SU-DHL-6 (cell line): ENCODE data around the gene SHC3.

Experiments used
- H2AFZ ChIP-seq: fragments of 200-600 bp; sonication (generic); 2 replicates; pipeline ENCODE4 v1.6.1; 2014; ENCODE audit warnings: low read depth, mild to moderate bottlenecking, moderate library complexity, mixed read lengths, antibody characterized with exemption, low read length; ENCODE audit not compliant: severe bottlenecking
- H3F3A ChIP-seq: fragments of 200-600 bp; shearing (Covaris generic); 2 replicates; pipeline ENCODE4 v1.6.0; 2016; ENCODE audit warnings: antibody characterized with exemption, mild to moderate bottlenecking; ENCODE audit not compliant: insufficient read depth
- H3K27ac ChIP-seq: fragments of 200-600 bp; sonication (generic); 2 replicates; pipeline ENCODE4 v1.5.1; 2016; ENCODE audit warnings: low read depth, mild to moderate bottlenecking, low read length, moderate library complexity, mixed read lengths
- H3K27me3 ChIP-seq: fragments of 200-600 bp; sonication (generic), shearing (Covaris generic); 2 replicates; pipeline ENCODE4 v1.6.0; 2014; ENCODE audit warnings: mild to moderate bottlenecking, low read length
- H3K36me3 ChIP-seq: fragments of 200-600 bp; sonication (generic); 2 replicates; pipeline ENCODE4 v1.6.1; 2014; ENCODE audit warnings: mild to moderate bottlenecking, low read length, mixed read lengths
- H3K4me2 ChIP-seq: fragments of 300-600, 200-600 bp; shearing (Covaris generic), sonication (generic); 2 replicates; pipeline ENCODE4 v1.6.0; 2014; ENCODE audit warnings: low read length, low read depth, mild to moderate bottlenecking; ENCODE audit not compliant: poor library complexity, severe bottlenecking
- H3K4me3 ChIP-seq: fragments of 200-600 bp; sonication (generic); 2 replicates; pipeline ENCODE4 v1.5.1; 2014; ENCODE audit warnings: antibody characterized with exemption, low read length, mild to moderate bottlenecking, mixed read lengths; ENCODE audit not compliant: insufficient read depth, poor library complexity, severe bottlenecking
- H3K79me2 ChIP-seq: fragments of 200-600 bp; sonication (generic); 2 replicates; pipeline ENCODE4 v1.6.1; 2014; ENCODE audit warnings: mild to moderate bottlenecking, low read length, moderate library complexity; ENCODE audit not compliant: insufficient read depth
- H3K9ac ChIP-seq: fragments of 200-600 bp; sonication (generic); 2 replicates; pipeline ENCODE4 v1.7.0; 2014; ENCODE audit warnings: mild to moderate bottlenecking, low read length
- H3K9me2 ChIP-seq: fragments of 200-600 bp; sonication (generic); replicated peaks from 2 replicates; pipeline ENCODE4 v1.6.1; 2014; ENCODE audit warnings: low read length; ENCODE audit not compliant: insufficient read depth
- H3K9me3 ChIP-seq: fragments of 200-600 bp; sonication (generic); 2 replicates; pipeline ENCODE4 v1.6.1; 2014; ENCODE audit warnings: low read length, mixed read lengths; ENCODE audit not compliant: insufficient read depth
- H4K20me1 ChIP-seq: fragments of 200-600 bp; sonication (generic); 2 replicates; pipeline ENCODE4 v1.6.1; 2014; ENCODE audit warnings: low read depth, mild to moderate bottlenecking, antibody characterized with exemption, low read length, moderate library complexity, mixed read lengths
- EZH2phosphoT487 ChIP-seq: fragments of 200-600 bp; sonication (generic), shearing (Covaris generic); conservative IDR thresholded peaks from 2 replicates; pipeline ENCODE4 v1.6.1; 2018; ENCODE audit warnings: mild to moderate bottlenecking, antibody characterized with exemption, low read length, moderate library complexity, mixed read lengths
- TF ChIP-seq, protein P1 (sequence below): fragments of 200-600 bp; sonication (generic); IDR thresholded peaks from one replicate; pipeline ENCODE4 v1.5.1; 2017; ENCODE audit warnings: antibody characterized with exemption, mild to moderate bottlenecking, low read length, moderate library complexity; ENCODE audit not compliant: insufficient read depth, poor library complexity, severe bottlenecking

The SHC3 gene

DNA sequence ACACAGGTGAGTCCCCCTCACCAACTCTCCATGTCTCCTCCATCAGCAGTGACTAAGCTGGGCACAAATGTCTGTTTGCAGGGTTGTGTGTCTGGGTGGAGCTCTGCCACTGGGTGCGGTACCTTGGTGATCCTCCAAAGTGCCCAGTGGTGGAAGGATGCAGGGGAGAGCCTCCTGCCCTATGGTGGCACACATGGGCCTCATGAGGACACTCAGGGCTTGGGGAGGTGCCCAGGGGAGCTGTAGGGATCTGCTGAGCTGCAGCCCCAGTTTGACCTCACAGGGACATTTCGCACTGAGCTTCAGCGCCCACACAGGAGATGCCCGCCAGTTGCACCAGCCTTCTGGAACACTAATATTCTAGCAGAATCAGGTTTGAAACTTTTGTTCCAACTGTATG, 157.9 kb downstream of the SHC3 start:
- Histone ChIP-seq H3K9me2 (no peaks in the 10 kb centered on the region), H3K36me3 (no peaks in the 10 kb centered on the region), H3K4me2 (no peak overlapping the region), H3K9ac (no peak overlapping the region), H3K9me3 (no peaks in the 10 kb centered on the region), H3K27ac (no peak overlapping the region), H3K4me3 (no peak overlapping the region), H3K27me3 (no peaks in the 10 kb centered on the region), H3F3A (no peaks in the 10 kb centered on the region), H2AFZ (no peak overlapping the region), H4K20me1 (no peaks in the 10 kb centered on the region), H3K79me2 (no peaks in the 10 kb centered on the region)
- TF ChIP-seq EZH2phosphoT487 = no peak
- TF ChIP-seq, protein P1, sequence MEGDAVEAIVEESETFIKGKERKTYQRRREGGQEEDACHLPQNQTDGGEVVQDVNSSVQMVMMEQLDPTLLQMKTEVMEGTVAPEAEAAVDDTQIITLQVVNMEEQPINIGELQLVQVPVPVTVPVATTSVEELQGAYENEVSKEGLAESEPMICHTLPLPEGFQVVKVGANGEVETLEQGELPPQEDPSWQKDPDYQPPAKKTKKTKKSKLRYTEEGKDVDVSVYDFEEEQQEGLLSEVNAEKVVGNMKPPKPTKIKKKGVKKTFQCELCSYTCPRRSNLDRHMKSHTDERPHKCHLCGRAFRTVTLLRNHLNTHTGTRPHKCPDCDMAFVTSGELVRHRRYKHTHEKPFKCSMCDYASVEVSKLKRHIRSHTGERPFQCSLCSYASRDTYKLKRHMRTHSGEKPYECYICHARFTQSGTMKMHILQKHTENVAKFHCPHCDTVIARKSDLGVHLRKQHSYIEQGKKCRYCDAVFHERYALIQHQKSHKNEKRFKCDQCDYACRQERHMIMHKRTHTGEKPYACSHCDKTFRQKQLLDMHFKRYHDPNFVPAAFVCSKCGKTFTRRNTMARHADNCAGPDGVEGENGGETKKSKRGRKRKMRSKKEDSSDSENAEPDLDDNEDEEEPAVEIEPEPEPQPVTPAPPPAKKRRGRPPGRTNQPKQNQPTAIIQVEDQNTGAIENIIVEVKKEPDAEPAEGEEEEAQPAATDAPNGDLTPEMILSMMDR = no peak

DNA sequence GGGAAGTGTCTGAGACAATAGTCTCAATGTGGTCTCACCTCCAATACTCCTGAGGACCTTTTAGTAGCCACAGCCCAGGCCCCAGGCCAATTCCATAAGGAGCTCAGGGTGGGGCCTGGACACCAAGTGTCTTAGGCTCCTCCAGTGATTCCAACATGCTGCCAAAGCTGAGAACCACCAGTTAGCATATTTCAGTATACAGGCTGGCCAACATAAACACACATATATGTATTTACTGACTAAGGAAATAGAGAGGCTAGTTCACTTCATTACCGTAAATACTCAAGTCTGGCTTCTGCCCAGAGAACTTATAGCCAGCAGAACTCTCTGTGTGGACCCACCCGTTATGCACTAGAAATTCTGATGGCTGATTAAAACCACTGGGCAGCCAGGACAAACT, 163.3 kb downstream of the SHC3 start:
- no peaks in the 10 kb centered on the region for H3K9me3 ChIP-seq
- H4K20me1 ChIP-seq = no peaks in the 10 kb centered on the region
- H3K79me2 ChIP-seq = no peaks in the 10 kb centered on the region
- H3F3A ChIP-seq = no peaks in the 10 kb centered on the region
- H3K9ac ChIP-seq = no peak overlapping the region
- no peak overlapping the region for H2AFZ ChIP-seq
- TF ChIP-seq, protein P1 = no peak
- no peak for TF ChIP-seq EZH2phosphoT487
- H3K27me3 ChIP-seq = no peaks in the 10 kb centered on the region
- H3K36me3 ChIP-seq = no peaks in the 10 kb centered on the region
- H3K9me2 ChIP-seq = no peaks in the 10 kb centered on the region
- no peak overlapping the region for H3K4me2 ChIP-seq
- H3K4me3 ChIP-seq = no peak overlapping the region
- no peak overlapping the region for H3K27ac ChIP-seq

DNA sequence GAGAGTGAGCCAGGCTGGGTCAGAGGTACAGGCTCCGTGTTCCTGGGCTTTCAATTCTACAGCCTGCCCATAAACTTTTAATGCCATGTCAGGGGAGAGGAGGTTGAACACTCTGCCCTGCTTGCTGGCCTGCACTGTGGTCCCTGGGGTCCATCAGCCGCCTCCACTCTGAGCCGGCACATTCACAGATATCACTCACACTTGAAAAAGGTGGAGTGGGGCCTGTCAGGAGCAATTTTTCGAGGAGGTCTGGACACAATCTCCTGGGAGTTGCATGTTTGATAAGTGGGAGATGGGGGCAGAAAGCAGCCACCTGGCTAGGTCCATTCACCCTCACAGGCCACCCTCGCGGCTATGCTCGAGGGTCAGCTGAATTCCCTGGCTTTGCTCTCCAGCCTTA, 164.5 kb downstream of the SHC3 start:
- no peak overlapping the region for H3K4me3 ChIP-seq
- H3K27ac ChIP-seq = no peak overlapping the region
- TF ChIP-seq EZH2phosphoT487 = no peak
- TF ChIP-seq, protein P1 = no peak
- no peaks in the 10 kb centered on the region for H4K20me1 ChIP-seq
- no peaks in the 10 kb centered on the region for H3K36me3 ChIP-seq
- H2AFZ ChIP-seq = no peak overlapping the region
- no peak overlapping the region for H3K9ac ChIP-seq
- no peak overlapping the region for H3K4me2 ChIP-seq
- no peaks in the 10 kb centered on the region for H3K9me2 ChIP-seq
- no peaks in the 10 kb centered on the region for H3K27me3 ChIP-seq
- no peaks in the 10 kb centered on the region for H3F3A ChIP-seq
- H3K79me2 ChIP-seq = no peaks in the 10 kb centered on the region
- no peaks in the 10 kb centered on the region for H3K9me3 ChIP-seq

DNA sequence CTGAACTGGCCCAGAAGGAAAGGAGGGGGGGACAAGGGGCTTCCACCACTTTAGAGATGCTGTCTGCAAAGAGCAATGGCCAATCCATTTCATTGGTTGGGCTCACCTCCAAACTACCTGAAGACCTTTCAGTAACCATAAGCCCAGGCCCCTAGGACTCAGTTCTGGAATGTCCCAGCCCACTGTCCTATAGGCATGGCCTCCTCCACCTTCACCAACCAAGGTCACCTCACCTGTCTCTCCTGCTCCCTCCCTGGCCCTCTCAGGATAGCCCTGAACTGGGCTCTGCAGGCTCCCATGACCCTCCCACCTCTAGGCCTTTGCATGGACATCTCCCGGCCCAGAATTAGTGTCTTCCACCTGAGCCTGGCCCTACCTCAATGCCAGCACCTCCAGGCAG, 165.0 kb downstream of the SHC3 start:
- no peaks in the 10 kb centered on the region for H3F3A ChIP-seq
- no peak overlapping the region for H3K4me2 ChIP-seq
- H3K36me3 ChIP-seq = no peaks in the 10 kb centered on the region
- H3K9me2 ChIP-seq = no peaks in the 10 kb centered on the region
- no peaks in the 10 kb centered on the region for H3K27me3 ChIP-seq
- TF ChIP-seq, protein P1 = no peak
- no peak for TF ChIP-seq EZH2phosphoT487
- no peaks in the 10 kb centered on the region for H3K79me2 ChIP-seq
- no peak overlapping the region for H3K27ac ChIP-seq
- H3K4me3 ChIP-seq = no peak overlapping the region
- H4K20me1 ChIP-seq = no peaks in the 10 kb centered on the region
- H3K9ac ChIP-seq = no peak overlapping the region
- H3K9me3 ChIP-seq = no peaks in the 10 kb centered on the region
- no peak overlapping the region for H2AFZ ChIP-seq
